Renal pelvis (tissue), 4 donors: Measurements from ENCODE around the gene EVA1A. TPM values are rescaled to one million over a fixed set of nuclear protein-coding genes. Genes with fewer than 3 reads are reported as not detected.

Experiments
- DNase-seq: peaks from one replicate; pipeline ENCODE4 v3.0.0-alpha.2; 2013
- polyA plus RNA-seq, 3 donors: library from polyadenylated mRNA; unstranded; fragments of 120-200 nt; gene quantifications; one replicate each; pipeline ENCODE4 v1.2.1, GENCODE V29; 2013; ENCODE audit not compliant: insufficient read length in 3 of 3

EVA1A gene
- polyA plus RNA-seq, 3 donors: 13.1 to 16.3 (median 15.0) TPM

GRCh38 chr2:75521225-75521872, 39.4 kb downstream of the EVA1A start:
- no peak for DNase-seq

- no peak for DNase-seq
Observed at GRCh38 chr2:75519843-75520242, 40.9 kb downstream of the EVA1A start.

GRCh38 chr2:75518638-75519465, 41.9 kb downstream of the EVA1A start:
- DNase-seq: no peak

GRCh38 chr2:75517547-75518230, 43.0 kb downstream of the EVA1A start:
- DNase-seq: no peak

GRCh38 chr2:75516378-75517360, 44.1 kb downstream of the EVA1A start:
- DNase-seq: peak; percentile 22

GRCh38 chr2:75515584-75516368, 45.0 kb downstream of the EVA1A start:
- DNase-seq: no peak

GRCh38 chr2:75513616-75514170, 47.0 kb downstream of the EVA1A start:
- DNase-seq: no peak

GRCh38 chr2:75512455-75513212, 48.1 kb downstream of the EVA1A start:
- DNase-seq: no peak

- no peak for DNase-seq
Observed at GRCh38 chr2:75506101-75506697, 54.5 kb downstream of the EVA1A start.

GRCh38 chr2:75505012-75505411, 55.7 kb downstream of the EVA1A start:
- no peak for DNase-seq

- DNase-seq: no peak
Observed at GRCh38 chr2:75503048-75503607, 57.6 kb downstream of the EVA1A start.

- DNase-seq: no peak
Observed at GRCh38 chr2:75500633-75501032, 60.1 kb downstream of the EVA1A start.

GRCh38 chr2:75499534-75499933, 61.2 kb downstream of the EVA1A start:
- no peak for DNase-seq

GRCh38 chr2:75498907-75499306, 61.8 kb downstream of the EVA1A start:
- DNase-seq: no peak

GRCh38 chr2:75497256-75497655, 63.5 kb downstream of the EVA1A start:
- no peak for DNase-seq

GRCh38 chr2:75495862-75496261, 64.9 kb downstream of the EVA1A start:
- DNase-seq: no peak

- no peak for DNase-seq
Observed at GRCh38 chr2:75494137-75494769, 66.5 kb downstream of the EVA1A start.

- DNase-seq: no peak
Observed at GRCh38 chr2:75493230-75493629, 67.5 kb downstream of the EVA1A start.
